OCI-LY1 (cell line): ENCODE measurements around the gene CDC14B.

Source experiments
- EZH2 ChIP-seq: fragments of 200-600 bp; sonication (generic), shearing (Covaris generic); IDR thresholded peaks from 2 replicates; pipeline ENCODE4 v1.8.0; 2017; ENCODE audit warnings: borderline replicate concordance, mixed run types, mild to moderate bottlenecking, antibody characterized with exemption, low read length, moderate library complexity, mixed read lengths
- TF ChIP-seq, protein P1 (sequence below): fragments of 200-600 bp; sonication (generic), shearing (Covaris generic); IDR thresholded peaks from 2 replicates; pipeline ENCODE4 v1.5.1; 2017; ENCODE audit warnings: mild to moderate bottlenecking, antibody characterized with exemption, low read length, moderate library complexity, mixed read lengths

DNA sequence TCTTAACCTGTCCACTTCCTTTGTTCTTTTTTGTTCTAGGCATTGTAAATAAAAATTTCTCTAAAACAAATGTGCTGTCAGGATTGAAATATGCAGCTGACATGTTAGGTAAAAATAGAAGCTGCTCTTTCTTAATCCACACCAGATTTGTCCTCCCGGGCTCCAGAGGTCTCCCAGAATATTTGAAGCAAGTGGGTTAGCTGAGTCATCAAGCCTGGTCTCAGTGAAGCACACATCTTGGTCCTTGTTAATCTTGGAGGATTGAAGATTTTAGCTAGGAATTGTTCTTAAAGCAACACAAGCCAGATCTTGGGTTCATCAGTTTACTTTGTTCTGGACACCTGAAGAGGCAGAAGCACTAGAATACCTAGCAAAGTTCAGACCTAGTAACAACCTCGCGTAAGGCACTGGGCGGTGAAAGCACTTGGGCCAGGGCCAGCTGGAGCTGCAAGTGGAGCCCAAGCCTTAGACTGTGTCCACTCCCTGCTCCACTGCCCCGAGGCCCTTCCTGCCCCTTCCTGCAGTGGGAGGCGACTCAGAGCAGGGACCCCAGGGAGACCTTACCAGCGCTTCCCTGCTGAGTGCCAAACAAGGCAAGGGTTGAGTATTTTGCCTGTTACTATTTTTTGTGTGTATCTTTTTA, 133.1 kb downstream of the CDC14B start:
- TF ChIP-seq EZH2: no peak
- TF ChIP-seq, protein P1, sequence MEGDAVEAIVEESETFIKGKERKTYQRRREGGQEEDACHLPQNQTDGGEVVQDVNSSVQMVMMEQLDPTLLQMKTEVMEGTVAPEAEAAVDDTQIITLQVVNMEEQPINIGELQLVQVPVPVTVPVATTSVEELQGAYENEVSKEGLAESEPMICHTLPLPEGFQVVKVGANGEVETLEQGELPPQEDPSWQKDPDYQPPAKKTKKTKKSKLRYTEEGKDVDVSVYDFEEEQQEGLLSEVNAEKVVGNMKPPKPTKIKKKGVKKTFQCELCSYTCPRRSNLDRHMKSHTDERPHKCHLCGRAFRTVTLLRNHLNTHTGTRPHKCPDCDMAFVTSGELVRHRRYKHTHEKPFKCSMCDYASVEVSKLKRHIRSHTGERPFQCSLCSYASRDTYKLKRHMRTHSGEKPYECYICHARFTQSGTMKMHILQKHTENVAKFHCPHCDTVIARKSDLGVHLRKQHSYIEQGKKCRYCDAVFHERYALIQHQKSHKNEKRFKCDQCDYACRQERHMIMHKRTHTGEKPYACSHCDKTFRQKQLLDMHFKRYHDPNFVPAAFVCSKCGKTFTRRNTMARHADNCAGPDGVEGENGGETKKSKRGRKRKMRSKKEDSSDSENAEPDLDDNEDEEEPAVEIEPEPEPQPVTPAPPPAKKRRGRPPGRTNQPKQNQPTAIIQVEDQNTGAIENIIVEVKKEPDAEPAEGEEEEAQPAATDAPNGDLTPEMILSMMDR: no peak
